GM19463 (cell line): ENCODE results near the gene SH3GL3.

Source experiments
- ATAC-seq: cut with Tn5 transposase; IDR thresholded peaks from one replicate; pipeline ENCODE4 v1.9.1; 2021; ENCODE audit warnings: mild to moderate bottlenecking, moderate library complexity; ENCODE audit not compliant: unreplicated experiment

The SH3GL3 gene

GRCh38 chr15:83499476-83499875, 52.3 kb downstream of the SH3GL3 start:
- no peak for ATAC-seq

- no peak for ATAC-seq
Measured at GRCh38 chr15:83503595-83504364, 56.6 kb downstream of the SH3GL3 start.

GRCh38 chr15:83504365-83504764, 57.2 kb downstream of the SH3GL3 start:
- ATAC-seq: no peak

- no peak for ATAC-seq
Measured at GRCh38 chr15:83510001-83510400, 62.9 kb downstream of the SH3GL3 start.

GRCh38 chr15:83512459-83512858, 65.3 kb downstream of the SH3GL3 start:
- ATAC-seq: no peak

- ATAC-seq: no peak
Measured at GRCh38 chr15:83514584-83514983, 67.4 kb downstream of the SH3GL3 start.

GRCh38 chr15:83515164-83515563, 68.0 kb downstream of the SH3GL3 start:
- no peak for ATAC-seq

- ATAC-seq: no peak
Measured at GRCh38 chr15:83516935-83517334, 69.8 kb downstream of the SH3GL3 start.

- no peak for ATAC-seq
Measured at GRCh38 chr15:83526319-83526718, 79.2 kb downstream of the SH3GL3 start.

- no peak for ATAC-seq
Measured at GRCh38 chr15:83533410-83533962, 86.3 kb downstream of the SH3GL3 start.

GRCh38 chr15:83537606-83538005, 90.5 kb downstream of the SH3GL3 start:
- no peak for ATAC-seq

GRCh38 chr15:83538682-83539081, 91.5 kb downstream of the SH3GL3 start:
- no peak for ATAC-seq

- no peak for ATAC-seq
Measured at GRCh38 chr15:83545804-83546511, 98.8 kb downstream of the SH3GL3 start.

GRCh38 chr15:83546512-83546888, 99.4 kb downstream of the SH3GL3 start:
- ATAC-seq: no peak

GRCh38 chr15:83547168-83547567, 100.0 kb downstream of the SH3GL3 start:
- no peak for ATAC-seq

GRCh38 chr15:83549623-83550022, 102.5 kb downstream of the SH3GL3 start:
- ATAC-seq: no peak

- ATAC-seq: no peak
Measured at GRCh38 chr15:83554558-83554957, 107.4 kb downstream of the SH3GL3 start.

GRCh38 chr15:83555383-83555782, 108.2 kb downstream of the SH3GL3 start:
- no peak for ATAC-seq

GRCh38 chr15:83556068-83556467, 108.9 kb downstream of the SH3GL3 start:
- no peak for ATAC-seq

- ATAC-seq: no peak
Measured at GRCh38 chr15:83556754-83557153, 109.6 kb downstream of the SH3GL3 start.

- no peak for ATAC-seq
Measured at GRCh38 chr15:83558146-83558545, 111.0 kb downstream of the SH3GL3 start.

GRCh38 chr15:83559310-83559966, 112.3 kb downstream of the SH3GL3 start:
- ATAC-seq: peak; percentile 83
